ENCODE data around the gene GLDC. TPM values are rescaled to one million over a fixed set of nuclear protein-coding genes. Genes with fewer than 3 reads are reported as not detected.

GLDC gene
- polyA plus RNA-seq, 2 donors, result 2.3 to 2.7 TPM

Other genes with a start within 250 kb of the GLDC start
- 10 to 100 TPM in 1 of 2 donors, 1 to 10 TPM in 1; 9.9 to 13.7 TPM for gene UHRF2, start 232.5 kb downstream of the GLDC start, polyA plus RNA-seq
- 1 to 10 TPM; 5.9 to 8.0 TPM for gene KDM4C, start 112.2 kb upstream of the GLDC start, polyA plus RNA-seq